HepG2 (cell line): ENCODE data around the gene MAP1LC3B. TPM values are rescaled to one million over a fixed set of nuclear protein-coding genes. Genes with fewer than 3 reads are reported as not detected.

Experiments
- HIVEP1 ChIP-seq: sonication (generic); formaldehyde crosslinking; IDR thresholded peaks from 2 replicates; pipeline ENCODE4 v1.4.0; 2020; ENCODE audit warnings: mild to moderate bottlenecking, missing genetic modification reagents
- KDM5A ChIP-seq: fragments of 200-600 bp; sonication (generic); IDR thresholded peaks from 2 replicates; pipeline ENCODE4 v1.7.0; 2018; ENCODE audit warnings: antibody characterized with exemption, mild to moderate bottlenecking, low read length, borderline replicate concordance
- MBD4 ChIP-seq: IDR thresholded peaks from 2 replicates; pipeline ENCODE4 v1.6.1; 2012; ENCODE audit warnings: low read length, inconsistent platforms, borderline replicate concordance
- MEIS2 ChIP-seq: sonication (generic); formaldehyde crosslinking; IDR thresholded peaks from 2 replicates; pipeline ENCODE4 v1.9.0; 2021; ENCODE audit warnings: mild to moderate bottlenecking, missing genetic modification reagents
- RARA ChIP-seq: IDR thresholded peaks from 2 replicates; pipeline ENCODE4 v1.6.1; 2016; ENCODE audit warnings: missing genetic modification reagents, missing compliant biosample characterization
- RFX5 ChIP-seq: IDR thresholded peaks from 2 replicates; pipeline ENCODE4 v1.6.1; 2011; ENCODE audit warnings: low read depth, low read length, improper control_type of control experiment
- ZBTB21 ChIP-seq: sonication (generic); formaldehyde crosslinking; IDR thresholded peaks from 2 replicates; pipeline ENCODE4 v1.4.0; 2020; ENCODE audit warnings: missing genetic modification reagents
- ZBTB38 ChIP-seq: sonication (generic); formaldehyde crosslinking; IDR thresholded peaks from 2 replicates; pipeline ENCODE4 v1.5.1; 2020; ENCODE audit warnings: mild to moderate bottlenecking, missing genetic modification reagents
- ZNF20 ChIP-seq: sonication (generic); formaldehyde crosslinking; IDR thresholded peaks from 2 replicates; pipeline ENCODE4 v1.4.0; 2020; ENCODE audit warnings: mild to moderate bottlenecking, moderate library complexity, missing genetic modification reagents
- ZNF382 ChIP-seq: sonication (generic); formaldehyde crosslinking; IDR thresholded peaks from 2 replicates; pipeline ENCODE4 v1.5.0; 2020; ENCODE audit warnings: missing genetic modification reagents, mild to moderate bottlenecking, borderline replicate concordance
- ZNF546 ChIP-seq: sonication (generic); formaldehyde crosslinking; conservative IDR thresholded peaks from 2 replicates; pipeline ENCODE4 v1.8.1; 2023; ENCODE audit warnings: mild to moderate bottlenecking, missing genetic modification reagents
- ZNF629 ChIP-seq: sonication (generic); formaldehyde crosslinking; conservative IDR thresholded peaks from 2 replicates; pipeline ENCODE4 v1.5.0; 2020; ENCODE audit warnings: missing genetic modification reagents
- polyA plus RNA-seq, 8 experiments: library from polyadenylated mRNA; depleted of rRNA in 3 of 8; stranded (reverse) in 7 of 8; unstranded in 1 of 8; fragments of >200 nt; fragmentation: Illumina TruSeq in 4 of 8; extraction: Trizol in 4 of 8; gene quantifications; 2 replicates each; pipeline versions ENCODE4 v1.2.1 to v1.2.3, GENCODE V29; 2011 to 2016; ENCODE audit warnings: low read depth in 4 of 8, missing spikeins in 1 of 8, mixed read lengths in 1 of 8; ENCODE audit not compliant: insufficient read depth in 1 of 8
- total RNA-seq, 5 experiments: library from RNA; depleted of rRNA; stranded (reverse); fragments of >200 nt; fragmentation: Illumina TruSeq; extraction: Trizol; gene quantifications; 2 replicates each; pipeline ENCODE4 v1.2.3, GENCODE V29; 2016; ENCODE audit warnings: low read depth in 1 of 5
- TF ChIP-seq, protein P1 (sequence below): sonication (generic); formaldehyde crosslinking; IDR thresholded peaks from 2 replicates; pipeline ENCODE4 v1.5.1; 2020; ENCODE audit warnings: missing genetic modification reagents, mild to moderate bottlenecking, borderline replicate concordance
- TF ChIP-seq, protein P2 (sequence below): IDR thresholded peaks from 2 replicates; pipeline ENCODE4 v1.6.1; 2016; ENCODE audit warnings: low read depth, missing genetic modification reagents, missing compliant biosample characterization
- TF ChIP-seq, protein P3 (sequence below): sonication (generic); formaldehyde crosslinking; conservative IDR thresholded peaks from 2 replicates; pipeline ENCODE4 v1.4.0; 2020; ENCODE audit warnings: missing genetic modification reagents
- TF ChIP-seq, protein P4 (sequence below): sonication (generic); formaldehyde crosslinking; IDR thresholded peaks from 2 replicates; pipeline ENCODE4 v1.9.0; 2021; ENCODE audit warnings: missing genetic modification reagents, mild to moderate bottlenecking, borderline replicate concordance

MAP1LC3B gene
- total and polyA plus RNA-seq, 2 of the 13 experiments (the other 11 are each of a cell fraction or from before 2014, with no cell fraction given) = 15.7 to 37.4 TPM

DNA sequence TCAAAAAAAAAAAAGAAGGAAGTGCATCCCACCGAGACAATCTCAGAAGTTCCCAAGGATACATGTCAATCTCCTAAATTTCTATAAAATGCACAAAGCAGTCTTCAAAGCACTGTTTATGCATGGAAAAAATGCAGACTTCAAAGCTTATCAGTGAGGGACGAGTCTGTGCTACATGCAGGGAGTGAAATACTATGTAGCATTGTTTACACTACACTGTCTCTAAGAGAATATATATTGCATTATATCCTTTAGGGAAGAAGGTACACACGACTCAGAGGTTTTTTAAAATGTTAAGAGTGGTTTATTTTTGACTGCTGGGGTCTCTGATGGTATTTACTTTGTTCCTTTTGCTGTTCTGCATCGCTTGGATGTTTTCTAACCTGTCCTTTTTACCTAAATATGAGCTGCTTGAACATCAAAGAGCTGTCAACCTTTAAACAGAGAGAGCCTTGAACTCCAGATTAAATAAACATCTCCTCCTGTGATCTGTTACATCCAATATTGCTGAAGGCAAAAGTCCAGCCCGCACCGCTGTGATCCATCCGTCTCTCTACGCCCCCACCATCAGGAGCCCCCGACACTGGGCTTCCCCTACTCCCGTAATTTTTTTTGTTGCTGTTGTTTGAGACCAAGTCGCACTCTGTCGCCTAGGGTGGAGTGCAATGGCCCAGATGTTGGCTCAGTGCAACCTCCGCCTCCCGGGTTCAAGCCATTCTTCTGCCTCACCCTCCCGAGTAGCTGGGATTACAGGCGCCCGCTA, 9.9 kb upstream of the MAP1LC3B start (continued):
- TF ChIP-seq RARA (peak; percentile 99), KDM5A (peak; percentile 7; the same call in 1 of the 2 replicates), ZNF546 (no peak), ZNF382 (CRISPR knock-in tag) (no peak), HIVEP1 (CRISPR knock-in tag) (peak; percentile 99), MEIS2 (CRISPR knock-in tag) (peak; percentile 100), ZBTB38 (CRISPR knock-in tag) (peak; percentile 48; the same call in 1 of the 2 replicates), RFX5 (no peak), ZNF629 (CRISPR knock-in tag) (peak; percentile 32; the same call in 1 of the 2 replicates), ZNF20 (CRISPR knock-in tag) (no peak), ZBTB21 (CRISPR knock-in tag) (no peak), MBD4 (peak; percentile 98; the same call in 1 of the 2 replicates)
- TF ChIP-seq, protein P1, sequence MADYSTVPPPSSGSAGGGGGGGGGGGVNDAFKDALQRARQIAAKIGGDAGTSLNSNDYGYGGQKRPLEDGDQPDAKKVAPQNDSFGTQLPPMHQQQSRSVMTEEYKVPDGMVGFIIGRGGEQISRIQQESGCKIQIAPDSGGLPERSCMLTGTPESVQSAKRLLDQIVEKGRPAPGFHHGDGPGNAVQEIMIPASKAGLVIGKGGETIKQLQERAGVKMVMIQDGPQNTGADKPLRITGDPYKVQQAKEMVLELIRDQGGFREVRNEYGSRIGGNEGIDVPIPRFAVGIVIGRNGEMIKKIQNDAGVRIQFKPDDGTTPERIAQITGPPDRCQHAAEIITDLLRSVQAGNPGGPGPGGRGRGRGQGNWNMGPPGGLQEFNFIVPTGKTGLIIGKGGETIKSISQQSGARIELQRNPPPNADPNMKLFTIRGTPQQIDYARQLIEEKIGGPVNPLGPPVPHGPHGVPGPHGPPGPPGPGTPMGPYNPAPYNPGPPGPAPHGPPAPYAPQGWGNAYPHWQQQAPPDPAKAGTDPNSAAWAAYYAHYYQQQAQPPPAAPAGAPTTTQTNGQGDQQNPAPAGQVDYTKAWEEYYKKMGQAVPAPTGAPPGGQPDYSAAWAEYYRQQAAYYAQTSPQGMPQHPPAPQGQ (CRISPR knock-in tag) = no peak; the same call in 1 of the 2 replicates
- TF ChIP-seq, protein P2, sequence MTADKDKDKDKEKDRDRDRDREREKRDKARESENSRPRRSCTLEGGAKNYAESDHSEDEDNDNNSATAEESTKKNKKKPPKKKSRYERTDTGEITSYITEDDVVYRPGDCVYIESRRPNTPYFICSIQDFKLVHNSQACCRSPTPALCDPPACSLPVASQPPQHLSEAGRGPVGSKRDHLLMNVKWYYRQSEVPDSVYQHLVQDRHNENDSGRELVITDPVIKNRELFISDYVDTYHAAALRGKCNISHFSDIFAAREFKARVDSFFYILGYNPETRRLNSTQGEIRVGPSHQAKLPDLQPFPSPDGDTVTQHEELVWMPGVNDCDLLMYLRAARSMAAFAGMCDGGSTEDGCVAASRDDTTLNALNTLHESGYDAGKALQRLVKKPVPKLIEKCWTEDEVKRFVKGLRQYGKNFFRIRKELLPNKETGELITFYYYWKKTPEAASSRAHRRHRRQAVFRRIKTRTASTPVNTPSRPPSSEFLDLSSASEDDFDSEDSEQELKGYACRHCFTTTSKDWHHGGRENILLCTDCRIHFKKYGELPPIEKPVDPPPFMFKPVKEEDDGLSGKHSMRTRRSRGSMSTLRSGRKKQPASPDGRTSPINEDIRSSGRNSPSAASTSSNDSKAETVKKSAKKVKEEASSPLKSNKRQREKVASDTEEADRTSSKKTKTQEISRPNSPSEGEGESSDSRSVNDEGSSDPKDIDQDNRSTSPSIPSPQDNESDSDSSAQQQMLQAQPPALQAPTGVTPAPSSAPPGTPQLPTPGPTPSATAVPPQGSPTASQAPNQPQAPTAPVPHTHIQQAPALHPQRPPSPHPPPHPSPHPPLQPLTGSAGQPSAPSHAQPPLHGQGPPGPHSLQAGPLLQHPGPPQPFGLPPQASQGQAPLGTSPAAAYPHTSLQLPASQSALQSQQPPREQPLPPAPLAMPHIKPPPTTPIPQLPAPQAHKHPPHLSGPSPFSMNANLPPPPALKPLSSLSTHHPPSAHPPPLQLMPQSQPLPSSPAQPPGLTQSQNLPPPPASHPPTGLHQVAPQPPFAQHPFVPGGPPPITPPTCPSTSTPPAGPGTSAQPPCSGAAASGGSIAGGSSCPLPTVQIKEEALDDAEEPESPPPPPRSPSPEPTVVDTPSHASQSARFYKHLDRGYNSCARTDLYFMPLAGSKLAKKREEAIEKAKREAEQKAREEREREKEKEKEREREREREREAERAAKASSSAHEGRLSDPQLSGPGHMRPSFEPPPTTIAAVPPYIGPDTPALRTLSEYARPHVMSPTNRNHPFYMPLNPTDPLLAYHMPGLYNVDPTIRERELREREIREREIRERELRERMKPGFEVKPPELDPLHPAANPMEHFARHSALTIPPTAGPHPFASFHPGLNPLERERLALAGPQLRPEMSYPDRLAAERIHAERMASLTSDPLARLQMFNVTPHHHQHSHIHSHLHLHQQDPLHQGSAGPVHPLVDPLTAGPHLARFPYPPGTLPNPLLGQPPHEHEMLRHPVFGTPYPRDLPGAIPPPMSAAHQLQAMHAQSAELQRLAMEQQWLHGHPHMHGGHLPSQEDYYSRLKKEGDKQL = peak; percentile 97
- TF ChIP-seq, protein P3, sequence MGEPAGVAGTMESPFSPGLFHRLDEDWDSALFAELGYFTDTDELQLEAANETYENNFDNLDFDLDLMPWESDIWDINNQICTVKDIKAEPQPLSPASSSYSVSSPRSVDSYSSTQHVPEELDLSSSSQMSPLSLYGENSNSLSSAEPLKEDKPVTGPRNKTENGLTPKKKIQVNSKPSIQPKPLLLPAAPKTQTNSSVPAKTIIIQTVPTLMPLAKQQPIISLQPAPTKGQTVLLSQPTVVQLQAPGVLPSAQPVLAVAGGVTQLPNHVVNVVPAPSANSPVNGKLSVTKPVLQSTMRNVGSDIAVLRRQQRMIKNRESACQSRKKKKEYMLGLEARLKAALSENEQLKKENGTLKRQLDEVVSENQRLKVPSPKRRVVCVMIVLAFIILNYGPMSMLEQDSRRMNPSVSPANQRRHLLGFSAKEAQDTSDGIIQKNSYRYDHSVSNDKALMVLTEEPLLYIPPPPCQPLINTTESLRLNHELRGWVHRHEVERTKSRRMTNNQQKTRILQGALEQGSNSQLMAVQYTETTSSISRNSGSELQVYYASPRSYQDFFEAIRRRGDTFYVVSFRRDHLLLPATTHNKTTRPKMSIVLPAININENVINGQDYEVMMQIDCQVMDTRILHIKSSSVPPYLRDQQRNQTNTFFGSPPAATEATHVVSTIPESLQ (CRISPR knock-in tag) = no peak
- TF ChIP-seq, protein P4, sequence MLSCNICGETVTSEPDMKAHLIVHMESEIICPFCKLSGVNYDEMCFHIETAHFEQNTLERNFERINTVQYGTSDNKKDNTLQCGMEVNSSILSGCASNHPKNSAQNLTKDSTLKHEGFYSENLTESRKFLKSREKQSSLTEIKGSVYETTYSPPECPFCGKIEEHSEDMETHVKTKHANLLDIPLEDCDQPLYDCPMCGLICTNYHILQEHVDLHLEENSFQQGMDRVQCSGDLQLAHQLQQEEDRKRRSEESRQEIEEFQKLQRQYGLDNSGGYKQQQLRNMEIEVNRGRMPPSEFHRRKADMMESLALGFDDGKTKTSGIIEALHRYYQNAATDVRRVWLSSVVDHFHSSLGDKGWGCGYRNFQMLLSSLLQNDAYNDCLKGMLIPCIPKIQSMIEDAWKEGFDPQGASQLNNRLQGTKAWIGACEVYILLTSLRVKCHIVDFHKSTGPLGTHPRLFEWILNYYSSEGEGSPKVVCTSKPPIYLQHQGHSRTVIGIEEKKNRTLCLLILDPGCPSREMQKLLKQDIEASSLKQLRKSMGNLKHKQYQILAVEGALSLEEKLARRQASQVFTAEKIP (CRISPR knock-in tag) = no peak
